PC-3 (cell line): ENCODE data around the gene ADAMTS16. TPM values are rescaled to one million over a fixed set of nuclear protein-coding genes. Genes with fewer than 3 reads are reported as not detected.

Experiments used
- ATAC-seq: fragments of 200-7000 bp; cut with Tn5 transposase; 2 replicates; pipeline ENCODE4 v1.9.1; 2020; ENCODE audit warnings: mild to moderate bottlenecking, moderate library complexity
- BruUV-seq: library from RNA; stranded (reverse); fragments of 400-500 nt; replicated peaks from 2 replicates; lab custom pipeline; 2021; lab: Mats Ljungman, UMichigan
- CTCF ChIA-PET: fragments of 300-600 bp; sonication (Branson Sonifier 250); formaldehyde crosslinking; loops from one replicate; lab custom pipeline; 2022; ENCODE audit warnings: antibody characterized with exemption; lab: Charles Lee
- POLR2A ChIA-PET: fragments of 300-600 bp; sonication (Branson Sonifier 250); formaldehyde crosslinking; loops from one replicate; lab custom pipeline; 2022; ENCODE audit warnings: antibody characterized with exemption; ENCODE audit not compliant: unreplicated experiment; lab: Charles Lee
- DNase-seq: peaks from one replicate; pipeline ENCODE4 v3.0.0-alpha.2; 2015
- H2AFZ ChIP-seq: fragments of 300-600 bp; sonication (generic); 2 replicates; pipeline ENCODE4 v1.6.0; 2016; ENCODE audit warnings: antibody characterized with exemption, low read length
- H3F3A ChIP-seq: fragments of 300-600 bp; sonication (generic); one replicate; pipeline ENCODE4 v1.6.0; 2017; ENCODE audit warnings: antibody characterized with exemption, low read length, control low read depth, mild to moderate bottlenecking; ENCODE audit not compliant: unreplicated experiment
- H3K27ac ChIP-seq: fragments of 300-600 bp; sonication (generic); 2 replicates; pipeline ENCODE4 v1.5.1; 2016; ENCODE audit warnings: mild to moderate bottlenecking, low read length
- H3K27me3 ChIP-seq: fragments of 300-600 bp; sonication (generic); 2 replicates; pipeline ENCODE4 v1.6.1; 2016; ENCODE audit warnings: low read length, mixed read lengths
- H3K36me3 ChIP-seq: fragments of 300-600 bp; sonication (generic); 2 replicates; pipeline ENCODE4 v1.6.1; 2016; ENCODE audit warnings: low read depth, mixed run types, low read length, mixed read lengths
- H3K4me1 ChIP-seq: fragments of 300-600 bp; sonication (generic); 2 replicates; pipeline ENCODE4 v1.5.1; 2016; ENCODE audit warnings: low read length; ENCODE audit not compliant: insufficient read depth
- H3K4me2 ChIP-seq: fragments of 300-600 bp; sonication (generic); 2 replicates; pipeline ENCODE4 v1.6.0; 2016; ENCODE audit warnings: low read length
- H3K4me3 ChIP-seq: fragments of 300-600 bp; sonication (generic); 2 replicates; pipeline ENCODE4 v1.5.1; 2016; ENCODE audit warnings: mild to moderate bottlenecking, low read length, mixed read lengths
- H3K79me2 ChIP-seq: fragments of 300-600 bp; sonication (generic); 2 replicates; pipeline ENCODE4 v1.6.1; 2017; ENCODE audit warnings: low read length, mixed read lengths
- H3K9ac ChIP-seq: fragments of 300-600 bp; sonication (generic); 2 replicates; pipeline ENCODE4 v1.6.0; 2016; ENCODE audit warnings: mild to moderate bottlenecking, low read length
- H3K9me2 ChIP-seq: fragments of 300-600 bp; sonication (generic); replicated peaks from 2 replicates; pipeline ENCODE4 v1.6.1; 2016; ENCODE audit warnings: mixed run types, low read length, mixed read lengths
- H3K9me3 ChIP-seq: fragments of 300-600 bp; sonication (generic); 2 replicates; pipeline ENCODE4 v1.6.1; 2016; ENCODE audit warnings: low read length, mixed read lengths
- H4K20me1 ChIP-seq: fragments of 300-600 bp; sonication (generic); 2 replicates; pipeline ENCODE4 v1.6.1; 2016; ENCODE audit warnings: low read length, mixed read lengths
- EZH2 ChIP-seq: fragments of 300-600 bp; sonication (generic); IDR thresholded peaks from one replicate; pipeline ENCODE4 v1.6.1; 2017; ENCODE audit warnings: antibody characterized with exemption, mild to moderate bottlenecking, low read length; ENCODE audit not compliant: unreplicated experiment
- EZH2phosphoT487 ChIP-seq: fragments of 300-600 bp; sonication (generic); IDR thresholded peaks from 2 replicates; pipeline ENCODE4 v1.6.1; 2018; ENCODE audit warnings: mild to moderate bottlenecking, antibody characterized with exemption, low read length, borderline replicate concordance
- intact Hi-C: fragments of 100-400 bp; cut with micrococcal nuclease; formaldehyde crosslinking; loops from 2 replicates; pipeline ENCODE4 v1.9.0; 2023
- total RNA-seq: library from RNA; depleted of rRNA; stranded (reverse); fragments of >200 nt; gene quantifications from 2 replicates; pipeline ENCODE4 v1.2.3, GENCODE V29; 2014
- TF ChIP-seq, protein P1 (sequence below): fragments of 300-600 bp; sonication (generic); conservative IDR thresholded peaks from 2 replicates; pipeline ENCODE4 v1.5.1; 2017; ENCODE audit warnings: antibody characterized with exemption, low read depth, mild to moderate bottlenecking, low read length

Gene ADAMTS16
- total RNA-seq, 1 experiment from 2014 or later: 1.7 TPM

DNA sequence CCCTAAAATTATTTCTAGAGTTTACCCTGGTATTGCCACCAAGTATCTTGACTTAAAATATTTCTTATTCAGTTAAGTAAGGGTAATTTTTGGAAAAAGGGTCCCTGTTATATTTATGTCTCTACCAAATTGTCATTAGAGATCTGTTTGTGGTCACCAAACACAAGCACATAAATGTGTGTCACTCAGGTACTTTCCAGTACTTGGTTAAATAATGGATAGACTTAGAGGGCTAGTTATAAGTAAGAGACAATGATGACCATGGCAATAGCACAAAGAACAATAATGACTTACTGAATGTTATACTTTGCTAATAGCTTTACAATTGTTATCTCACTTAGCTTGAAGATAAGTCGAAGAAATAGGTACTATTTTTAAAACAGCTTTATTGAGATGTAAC, 9.0 kb downstream of the ADAMTS16 start:
- no peak overlapping the region for H3K4me2 ChIP-seq
- CTCF ChIA-PET: no interaction called here
- peaks cover 6% of the 10 kb centered on the region for H3F3A ChIP-seq

DNA sequence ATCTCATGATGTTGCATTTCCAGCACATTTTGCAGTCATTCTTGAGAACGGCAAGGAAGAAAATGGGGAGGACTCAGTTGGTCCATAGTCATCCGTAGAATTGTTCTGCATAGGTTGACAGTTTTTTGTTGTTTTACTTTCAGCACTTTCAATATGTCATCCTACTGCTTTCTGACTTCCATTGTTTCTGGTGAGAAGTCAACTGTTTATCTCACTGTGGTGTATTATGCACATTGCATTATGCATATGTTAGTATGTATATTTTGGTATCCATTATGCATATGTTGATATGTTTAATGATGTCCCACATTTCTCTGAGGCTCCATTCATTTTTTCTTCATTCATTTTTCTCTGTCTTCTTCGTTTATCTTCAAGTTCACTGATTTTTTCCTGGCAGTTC, 10.5 kb downstream of the ADAMTS16 start:
- Histone ChIP-seq H3K36me3 (peaks cover 6% of the 10 kb centered on the region; the same call in 1 of the 2 replicates), H3K4me3 (no peak overlapping the region), H3K79me2 (peaks cover 31% of the 10 kb centered on the region), H3F3A (peaks cover 1% of the 10 kb centered on the region), H2AFZ (no peak overlapping the region), H3K9me2 (no peaks in the 10 kb centered on the region), H4K20me1 (no peaks in the 10 kb centered on the region), H3K4me2 (no peak overlapping the region), H3K9ac (no peak overlapping the region), H3K27me3 (no peaks in the 10 kb centered on the region), H3K9me3 (no peaks in the 10 kb centered on the region), H3K4me1 (peaks cover 15% of the 10 kb centered on the region), H3K27ac (no peak overlapping the region)
- no TSS peak for BruUV-seq
- DNase-seq: no peak
- POLR2A ChIA-PET: no interaction called here
- intact Hi-C loops: no loop called here
- CTCF ChIA-PET: no interaction called here
- TF ChIP-seq, protein P1, sequence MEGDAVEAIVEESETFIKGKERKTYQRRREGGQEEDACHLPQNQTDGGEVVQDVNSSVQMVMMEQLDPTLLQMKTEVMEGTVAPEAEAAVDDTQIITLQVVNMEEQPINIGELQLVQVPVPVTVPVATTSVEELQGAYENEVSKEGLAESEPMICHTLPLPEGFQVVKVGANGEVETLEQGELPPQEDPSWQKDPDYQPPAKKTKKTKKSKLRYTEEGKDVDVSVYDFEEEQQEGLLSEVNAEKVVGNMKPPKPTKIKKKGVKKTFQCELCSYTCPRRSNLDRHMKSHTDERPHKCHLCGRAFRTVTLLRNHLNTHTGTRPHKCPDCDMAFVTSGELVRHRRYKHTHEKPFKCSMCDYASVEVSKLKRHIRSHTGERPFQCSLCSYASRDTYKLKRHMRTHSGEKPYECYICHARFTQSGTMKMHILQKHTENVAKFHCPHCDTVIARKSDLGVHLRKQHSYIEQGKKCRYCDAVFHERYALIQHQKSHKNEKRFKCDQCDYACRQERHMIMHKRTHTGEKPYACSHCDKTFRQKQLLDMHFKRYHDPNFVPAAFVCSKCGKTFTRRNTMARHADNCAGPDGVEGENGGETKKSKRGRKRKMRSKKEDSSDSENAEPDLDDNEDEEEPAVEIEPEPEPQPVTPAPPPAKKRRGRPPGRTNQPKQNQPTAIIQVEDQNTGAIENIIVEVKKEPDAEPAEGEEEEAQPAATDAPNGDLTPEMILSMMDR: no peak
- TF ChIP-seq EZH2phosphoT487 (no peak), EZH2 (no peak)
- no peak for ATAC-seq

More for the DNA sequence above, 9.0 kb downstream of the ADAMTS16 start:
- Histone ChIP-seq H3K79me2 (peaks cover 31% of the 10 kb centered on the region), H3K36me3 (peaks cover 6% of the 10 kb centered on the region; the same call in 1 of the 2 replicates), H3K4me1 (peaks cover 27% of the 10 kb centered on the region), H2AFZ (no peak overlapping the region), H3K4me3 (no peak overlapping the region), H3K27me3 (no peaks in the 10 kb centered on the region), H3K27ac (no peak overlapping the region), H3K9me2 (no peaks in the 10 kb centered on the region), H3K9ac (no peak overlapping the region), H3K9me3 (no peaks in the 10 kb centered on the region), H4K20me1 (no peaks in the 10 kb centered on the region)
- POLR2A ChIA-PET: no interaction called here
- DNase-seq (no peak), ATAC-seq (no peak)
- no TSS peak for BruUV-seq
- intact Hi-C loops: loop anchor here (5.0 kb wide), 1 partner anchor 123 kb away; no protein-coding TSS in a partner anchor
- TF ChIP-seq EZH2: no peak

DNA sequence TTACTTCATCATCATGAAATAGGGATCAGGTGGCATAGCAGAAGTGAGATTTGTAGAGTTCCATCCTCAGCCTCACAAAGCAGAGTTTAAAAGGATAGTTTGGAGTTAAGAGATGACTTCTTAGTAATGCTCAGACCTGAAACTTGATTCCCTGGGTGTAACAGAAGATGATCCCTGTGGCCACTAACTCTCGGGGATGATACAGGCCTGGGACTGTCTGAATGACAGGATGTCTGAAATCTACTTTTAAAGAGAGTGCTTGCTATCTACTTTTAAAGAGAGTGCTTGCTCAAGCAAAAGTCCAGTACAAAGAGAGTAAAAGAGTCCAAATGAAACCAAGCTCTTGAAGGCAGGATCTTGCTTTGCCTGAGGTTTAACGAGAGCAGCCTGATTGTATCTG, 14.6 kb downstream of the ADAMTS16 start:
- DNase-seq (no peak), ATAC-seq (no peak)
- Histone ChIP-seq H3K4me3 (no peak overlapping the region), H3K27me3 (no peaks in the 10 kb centered on the region), H3K9me3 (no peaks in the 10 kb centered on the region), H2AFZ (no peak overlapping the region), H3K79me2 (0 out of 2 replicates have a peak, but pooled peaks cover 7% of the 10 kb centered on the region), H3K27ac (no peak overlapping the region), H3F3A (no peaks in the 10 kb centered on the region), H3K9me2 (no peaks in the 10 kb centered on the region), H3K36me3 (peaks cover 6% of the 10 kb centered on the region; the same call in 1 of the 2 replicates), H3K4me1 (no peaks in the 10 kb centered on the region), H3K4me2 (no peak overlapping the region), H4K20me1 (no peaks in the 10 kb centered on the region), H3K9ac (no peak overlapping the region)
- TF ChIP-seq, protein P1: no peak
- no peak for TF ChIP-seq EZH2phosphoT487
- no peak for TF ChIP-seq EZH2
- ChIA-PET CTCF (no interaction called here), POLR2A (no interaction called here)
- no TSS peak for BruUV-seq
- intact Hi-C loops: no loop called here
